NCI-H2196 (cell line): ENCODE results near the gene FLRT2.

Source experiments
- DNase-seq: peaks from one replicate; lab custom pipeline; 2025; ENCODE audit not compliant: unreplicated experiment; lab: John Stamatoyannopoulos, UW

FLRT2 gene, protein sequence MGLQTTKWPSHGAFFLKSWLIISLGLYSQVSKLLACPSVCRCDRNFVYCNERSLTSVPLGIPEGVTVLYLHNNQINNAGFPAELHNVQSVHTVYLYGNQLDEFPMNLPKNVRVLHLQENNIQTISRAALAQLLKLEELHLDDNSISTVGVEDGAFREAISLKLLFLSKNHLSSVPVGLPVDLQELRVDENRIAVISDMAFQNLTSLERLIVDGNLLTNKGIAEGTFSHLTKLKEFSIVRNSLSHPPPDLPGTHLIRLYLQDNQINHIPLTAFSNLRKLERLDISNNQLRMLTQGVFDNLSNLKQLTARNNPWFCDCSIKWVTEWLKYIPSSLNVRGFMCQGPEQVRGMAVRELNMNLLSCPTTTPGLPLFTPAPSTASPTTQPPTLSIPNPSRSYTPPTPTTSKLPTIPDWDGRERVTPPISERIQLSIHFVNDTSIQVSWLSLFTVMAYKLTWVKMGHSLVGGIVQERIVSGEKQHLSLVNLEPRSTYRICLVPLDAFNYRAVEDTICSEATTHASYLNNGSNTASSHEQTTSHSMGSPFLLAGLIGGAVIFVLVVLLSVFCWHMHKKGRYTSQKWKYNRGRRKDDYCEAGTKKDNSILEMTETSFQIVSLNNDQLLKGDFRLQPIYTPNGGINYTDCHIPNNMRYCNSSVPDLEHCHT

DNA sequence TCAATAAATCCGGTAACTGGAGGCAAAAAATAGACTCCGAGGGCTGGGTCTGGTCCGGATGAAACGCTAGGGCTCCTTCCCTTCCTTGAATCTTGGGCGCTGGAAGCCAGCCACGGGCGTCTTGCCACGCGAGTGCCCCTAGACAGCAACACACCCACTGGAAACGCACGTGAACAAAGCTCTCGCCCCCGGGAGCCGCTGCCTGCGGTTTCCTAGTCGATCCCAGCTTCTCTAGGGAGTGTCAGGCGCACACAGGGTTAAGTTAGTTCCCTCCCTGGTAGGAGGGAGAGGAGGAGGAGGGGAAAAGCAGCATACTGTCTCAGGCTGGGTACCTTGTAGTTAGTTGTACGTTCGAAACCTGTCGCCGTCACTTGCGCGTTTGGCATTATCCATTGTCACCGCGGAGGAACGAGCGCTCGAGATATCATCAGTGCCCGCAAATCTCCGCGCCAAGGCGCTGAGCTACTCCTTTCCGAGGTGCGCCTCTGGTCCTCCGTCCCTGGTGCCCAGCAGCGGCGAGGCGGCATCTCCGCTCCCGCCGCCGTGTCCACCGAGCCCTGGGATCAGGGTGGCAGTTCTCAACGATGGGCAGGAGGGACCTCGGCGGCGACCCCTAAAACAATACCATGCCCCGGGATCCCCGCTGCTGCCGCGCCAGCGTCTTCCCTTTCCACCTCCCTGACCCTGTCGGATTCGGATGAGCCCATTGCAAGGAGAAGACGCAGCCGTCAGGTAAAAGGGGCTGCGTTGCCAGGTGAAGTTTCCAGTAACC, at the start of gene FLRT2:
Gene FLRT2, plus strand, starts transcription at position 342 of the 772 bp plus-strand sequence. CDS start 91,371 bp downstream, outside the sequence.
- no peak for DNase-seq

DNA sequence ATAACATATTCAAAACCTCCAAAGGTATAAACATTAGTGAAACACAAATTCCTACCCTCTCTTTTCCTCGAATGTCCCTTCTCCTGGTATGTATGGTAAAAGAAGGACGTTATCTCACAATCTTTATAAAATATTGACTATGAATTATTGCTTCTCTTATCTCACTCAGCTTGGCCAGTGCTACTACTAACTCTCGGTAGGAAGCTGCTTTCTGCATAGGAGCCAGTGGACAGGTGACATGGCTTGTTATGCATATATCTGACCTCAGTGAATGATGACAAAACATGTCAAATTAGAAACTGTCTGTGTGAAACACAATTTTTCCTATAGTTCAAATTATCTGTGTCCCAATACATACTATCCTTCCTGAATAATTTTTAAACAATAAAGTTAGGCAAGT, 48.5 kb upstream of the FLRT2 start:
- DNase-seq: no peak

DNA sequence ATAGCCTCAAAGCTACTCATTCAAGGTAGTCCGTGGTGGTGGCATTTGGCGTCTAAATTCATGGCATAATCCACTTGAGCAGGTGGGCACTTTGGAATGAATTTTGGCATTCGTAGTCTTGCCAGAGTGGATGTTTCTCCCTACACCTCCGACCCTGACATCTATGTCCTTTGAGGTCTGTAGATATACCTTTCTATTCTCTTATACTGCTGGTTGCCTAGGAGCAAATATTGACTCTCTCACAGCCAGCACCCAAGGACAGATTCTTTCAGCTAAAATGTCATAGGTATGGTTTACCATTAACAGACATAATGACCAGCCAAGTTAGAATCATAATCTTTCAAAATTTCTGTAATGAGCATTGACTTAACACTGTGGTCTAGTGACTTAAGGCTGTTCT, 47.4 kb upstream of the FLRT2 start:
- no peak for DNase-seq

DNA sequence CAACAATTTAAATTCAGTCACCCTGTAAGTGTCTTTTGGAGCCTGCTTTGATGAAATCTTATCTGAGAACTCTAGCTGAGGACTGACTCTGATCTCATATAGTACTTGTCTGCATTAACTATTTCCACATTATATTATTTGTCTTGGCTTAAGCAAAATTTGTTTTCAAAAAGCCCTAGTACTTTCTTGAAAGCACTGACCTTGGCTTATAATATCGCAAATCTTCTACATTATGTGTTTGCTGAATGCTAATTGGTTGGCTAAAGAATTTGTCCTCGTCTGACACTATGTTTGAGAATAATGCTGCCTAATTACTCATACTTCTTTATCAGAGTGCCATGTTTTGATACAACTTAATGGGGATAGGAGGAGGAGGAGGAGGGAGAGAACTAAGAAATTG, 46.9 kb upstream of the FLRT2 start:
- DNase-seq: no peak

DNA sequence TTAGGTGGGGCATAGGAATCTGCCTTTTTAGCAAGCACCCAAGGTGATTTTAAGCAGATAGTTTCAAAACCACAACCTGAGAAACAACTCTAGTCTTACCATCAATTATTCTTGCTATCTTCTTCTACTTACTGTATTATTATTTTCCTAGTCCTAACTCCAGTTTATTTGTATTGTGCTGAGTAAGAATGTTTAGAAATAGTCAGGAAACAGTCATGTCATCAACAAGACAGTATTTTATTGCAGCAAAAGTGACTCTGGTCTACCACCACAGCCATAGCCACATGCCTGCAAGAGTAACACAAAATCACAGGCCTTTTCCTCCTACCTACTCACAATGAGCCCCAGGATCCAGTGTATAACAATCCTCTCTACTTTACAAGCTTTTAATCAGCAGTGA, 46.3 kb upstream of the FLRT2 start:
- DNase-seq: no peak

DNA sequence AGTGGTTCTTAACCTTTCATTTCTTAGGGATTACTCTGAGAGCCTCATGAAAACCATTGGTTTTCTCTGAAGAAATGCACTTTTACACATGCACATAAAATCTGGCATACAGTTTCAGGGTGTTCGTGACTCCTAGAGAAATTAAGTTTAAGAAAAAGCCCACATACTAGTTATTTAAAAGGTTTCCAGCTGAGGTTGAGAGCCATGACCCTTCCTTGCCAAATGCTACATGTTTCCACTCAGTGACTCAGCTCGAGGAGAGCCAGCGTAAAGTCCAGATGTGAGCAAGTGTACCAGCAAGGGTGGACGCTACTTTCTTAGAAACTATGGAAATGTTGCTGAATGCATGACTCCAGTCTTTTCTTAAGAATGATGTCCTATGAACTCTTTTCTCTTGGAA, 42.7 kb upstream of the FLRT2 start:
- no peak for DNase-seq

DNA sequence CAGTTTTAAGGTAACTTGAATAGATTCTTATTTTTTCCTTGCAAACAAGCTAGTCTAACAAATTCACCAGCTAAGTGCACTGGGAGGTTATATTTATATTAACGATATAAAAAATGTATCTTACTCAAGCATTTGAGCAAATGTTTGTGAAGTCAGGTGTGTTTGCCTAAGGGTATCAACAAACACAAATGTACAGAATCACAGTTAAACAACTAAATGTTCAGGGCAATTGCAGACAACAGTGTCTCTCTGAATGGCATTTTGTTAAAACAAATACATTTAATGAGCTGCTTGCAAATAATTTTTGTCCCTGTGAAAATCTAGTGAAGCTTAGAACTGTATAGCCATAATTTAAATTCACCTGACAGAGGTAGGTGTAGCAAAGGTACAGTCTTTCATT, 28.2 kb upstream of the FLRT2 start:
- no peak for DNase-seq

DNA sequence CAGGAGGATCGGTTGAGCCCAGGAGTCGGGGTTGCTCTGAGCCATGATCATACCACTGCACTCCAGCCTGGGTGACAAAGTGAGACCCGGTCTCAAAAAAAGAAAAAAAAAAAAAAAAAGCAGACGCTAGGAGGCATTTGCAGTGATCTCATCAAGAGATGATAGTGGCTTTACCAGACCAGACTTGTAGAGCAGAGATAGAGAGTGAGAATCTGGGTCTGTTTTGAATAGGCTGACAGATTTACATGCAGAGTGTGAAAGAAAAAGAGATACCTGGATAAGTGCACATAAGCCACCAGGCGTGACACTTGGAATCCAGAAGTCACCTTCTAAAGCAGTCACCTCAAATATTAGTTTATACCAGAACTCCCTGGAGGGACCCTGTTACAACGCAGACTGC, 21.1 kb upstream of the FLRT2 start:
- no peak for DNase-seq

DNA sequence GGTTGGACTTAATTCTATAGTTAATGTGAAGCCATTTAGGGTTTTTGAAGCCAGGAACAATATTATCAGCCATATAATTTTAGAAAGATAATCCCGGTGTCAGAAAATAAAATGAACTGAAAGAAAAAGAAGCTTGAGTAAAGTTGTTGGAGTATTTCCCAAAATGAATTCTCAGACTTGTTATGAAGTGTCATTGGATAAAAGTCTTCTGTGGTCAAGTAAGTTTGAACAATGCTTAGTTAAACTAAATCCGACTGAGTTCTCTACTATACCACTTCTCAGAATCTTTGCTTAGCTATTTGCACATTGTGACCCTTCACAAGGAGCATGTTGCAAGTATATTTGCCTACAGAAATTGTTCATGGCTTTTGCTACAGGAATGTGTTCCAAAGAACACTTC, 17.5 kb upstream of the FLRT2 start:
- no peak for DNase-seq

DNA sequence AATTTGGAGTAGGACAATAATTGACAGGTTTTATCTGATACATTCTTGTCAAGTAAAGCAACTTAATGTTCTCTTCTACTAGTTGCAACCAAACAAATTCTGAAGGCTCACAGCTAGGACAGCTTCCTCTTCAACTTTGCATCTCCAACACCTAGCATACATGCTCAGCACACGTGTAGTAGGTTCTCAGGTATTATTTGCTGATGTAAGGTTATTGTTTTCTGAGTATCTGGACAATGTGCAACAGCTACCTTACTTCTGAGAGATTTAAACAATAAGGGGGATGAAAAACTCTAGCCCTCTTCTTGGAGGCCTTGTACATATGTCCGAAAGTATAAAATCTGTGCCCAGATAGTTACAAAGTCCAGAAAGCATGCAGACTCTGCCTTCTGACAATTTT, 15.5 kb upstream of the FLRT2 start:
- DNase-seq: no peak

DNA sequence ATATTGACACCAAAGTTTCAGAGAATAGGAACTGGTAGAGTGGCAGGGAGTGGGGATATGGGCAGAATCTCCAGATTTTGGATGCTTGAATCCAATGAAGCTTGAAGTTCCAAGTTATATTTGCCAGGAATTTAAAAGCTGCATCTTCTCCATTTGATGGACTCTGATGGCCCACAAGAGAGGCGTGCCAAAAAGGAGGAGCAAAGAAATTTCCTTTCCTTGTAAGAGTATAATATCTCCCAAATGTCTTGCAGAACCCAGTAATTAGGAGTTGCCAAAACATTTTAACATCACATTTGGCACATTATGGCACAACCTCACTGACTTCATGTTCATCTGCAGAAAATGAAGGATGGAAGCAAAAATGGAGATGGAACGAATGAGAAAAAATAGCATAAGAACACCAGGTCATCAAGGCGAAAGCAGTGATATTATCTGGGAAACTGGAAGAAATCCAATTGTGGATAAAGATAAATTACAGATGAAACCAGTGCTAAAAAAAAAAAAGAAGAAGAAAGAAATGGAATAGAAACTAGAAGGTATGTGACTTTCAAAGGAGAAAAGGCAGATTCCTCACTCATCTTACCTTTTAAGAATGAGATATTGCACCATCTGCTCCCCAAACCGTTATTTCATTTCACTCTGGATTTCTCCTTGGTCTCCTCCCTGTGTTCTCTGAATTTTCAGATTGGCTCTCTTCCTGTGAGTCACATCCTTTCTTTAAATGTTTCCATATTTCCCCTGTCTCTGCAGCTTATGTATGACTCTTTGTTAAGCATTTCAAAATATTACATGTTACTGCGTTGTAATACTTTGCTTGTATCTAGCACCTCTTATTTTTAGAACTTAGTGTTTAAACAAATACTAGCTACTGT, 13.5 kb upstream of the FLRT2 start:
- DNase-seq: no peak

DNA sequence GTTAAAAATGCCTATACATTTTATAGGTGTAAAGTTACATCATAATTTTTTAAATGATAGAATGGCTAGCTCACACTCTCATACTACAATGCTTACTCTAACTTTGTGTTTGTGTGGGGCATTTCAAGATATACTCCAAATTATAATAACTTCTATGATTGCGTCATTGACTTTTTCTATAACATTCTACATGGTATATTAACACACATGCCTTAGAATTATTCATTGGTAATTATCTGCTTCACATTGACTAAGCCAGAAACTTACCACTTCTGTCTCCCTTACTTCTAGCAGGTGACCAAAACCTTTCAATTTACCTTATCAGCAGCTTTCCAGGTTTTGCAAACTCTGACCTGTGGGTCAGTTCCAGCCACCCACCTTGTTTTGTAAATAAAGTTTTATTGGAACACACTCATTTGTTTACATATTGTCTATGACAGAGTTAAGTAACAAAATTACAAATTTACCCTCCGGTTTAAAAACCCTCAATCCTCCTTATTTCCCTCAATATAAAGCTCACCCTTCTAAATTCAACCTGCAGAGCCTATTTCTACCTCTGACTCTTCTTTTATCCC, 12.7 kb upstream of the FLRT2 start:
- no peak for DNase-seq

DNA sequence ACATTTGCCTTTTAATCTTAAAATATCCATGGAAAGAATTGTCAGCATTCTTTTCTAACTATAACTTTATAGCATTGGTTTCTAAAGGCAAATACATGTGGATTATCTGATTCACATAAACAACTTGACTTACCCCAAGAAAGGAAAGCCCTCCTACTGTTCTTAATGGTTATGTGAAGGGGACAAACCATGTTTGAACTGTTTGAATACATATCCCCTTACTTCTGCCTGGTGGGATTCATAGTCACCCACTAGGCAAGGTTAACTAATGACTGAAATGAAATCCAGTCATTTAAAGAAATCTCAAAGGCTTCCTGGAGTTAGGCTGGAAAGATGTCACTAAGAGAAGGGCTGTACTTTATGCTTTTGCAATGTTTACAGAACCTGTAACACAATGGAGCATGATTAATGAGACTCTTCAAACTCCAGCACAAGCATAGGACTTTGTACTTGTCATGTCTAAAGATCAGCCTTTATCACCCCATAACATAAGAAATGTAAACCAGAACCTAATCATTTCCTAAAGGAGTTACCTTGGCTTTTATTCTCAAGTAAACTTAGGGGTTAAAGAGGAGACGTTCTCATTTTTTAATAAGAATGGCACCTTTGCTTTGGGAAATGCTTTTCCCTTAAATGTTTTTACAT, 10.2 kb upstream of the FLRT2 start:
- DNase-seq: no peak

DNA sequence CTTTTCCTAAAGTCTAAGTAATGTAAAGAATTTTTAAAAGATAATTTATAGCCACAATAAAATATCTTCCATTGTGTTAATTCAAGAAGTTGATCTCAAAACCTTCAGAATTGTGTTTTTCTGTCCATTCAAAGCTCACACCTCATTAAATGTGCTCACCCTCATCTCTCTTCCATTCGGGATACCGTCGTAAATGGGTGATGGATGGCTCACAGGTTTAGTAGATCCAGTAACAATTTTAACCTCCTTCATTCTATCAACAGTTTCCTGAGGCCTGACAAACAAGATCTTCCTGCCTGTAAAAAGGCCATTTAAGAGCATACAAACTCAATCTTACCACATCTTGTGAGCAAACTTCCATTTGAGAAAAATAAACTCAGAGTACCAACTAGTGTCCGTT, 9.4 kb upstream of the FLRT2 start:
- DNase-seq: no peak

DNA sequence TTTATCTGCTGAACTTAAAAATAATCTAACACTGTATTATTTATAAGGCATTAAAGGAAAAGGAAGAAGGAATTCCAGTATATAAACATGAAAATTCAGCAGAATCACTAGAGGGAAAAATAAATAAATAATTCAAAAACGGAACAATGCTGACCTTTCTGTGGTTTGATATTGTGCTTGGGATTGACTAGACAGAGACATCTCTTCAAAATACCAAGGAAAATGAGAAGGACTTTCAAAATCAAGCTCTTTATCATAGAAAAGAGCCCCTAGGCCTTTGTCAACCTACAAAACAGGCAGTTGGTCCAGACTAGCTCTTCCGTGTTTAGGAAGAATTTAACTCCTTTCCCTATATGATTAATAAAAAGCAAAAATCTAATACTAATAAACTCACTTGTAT, 6.3 kb upstream of the FLRT2 start:
- DNase-seq: no peak

DNA sequence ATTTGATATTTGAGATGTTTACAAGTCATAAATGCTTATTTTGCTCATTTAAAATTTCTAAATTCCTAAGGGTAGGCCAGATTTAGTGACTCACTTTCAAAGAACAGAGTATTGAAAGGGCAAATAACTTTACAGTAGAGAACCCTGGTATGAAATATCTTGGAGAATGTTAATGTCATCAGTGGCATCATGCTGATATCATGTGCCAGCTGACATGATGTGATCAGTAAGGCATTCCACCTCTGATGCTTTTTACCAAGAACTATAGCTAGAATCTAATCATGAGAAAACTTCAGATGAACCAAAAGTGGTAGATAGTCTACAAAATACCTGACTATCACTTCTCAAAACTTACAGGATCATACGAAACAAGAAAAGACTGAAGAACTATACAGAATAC, 2.9 kb upstream of the FLRT2 start:
- no peak for DNase-seq

DNA sequence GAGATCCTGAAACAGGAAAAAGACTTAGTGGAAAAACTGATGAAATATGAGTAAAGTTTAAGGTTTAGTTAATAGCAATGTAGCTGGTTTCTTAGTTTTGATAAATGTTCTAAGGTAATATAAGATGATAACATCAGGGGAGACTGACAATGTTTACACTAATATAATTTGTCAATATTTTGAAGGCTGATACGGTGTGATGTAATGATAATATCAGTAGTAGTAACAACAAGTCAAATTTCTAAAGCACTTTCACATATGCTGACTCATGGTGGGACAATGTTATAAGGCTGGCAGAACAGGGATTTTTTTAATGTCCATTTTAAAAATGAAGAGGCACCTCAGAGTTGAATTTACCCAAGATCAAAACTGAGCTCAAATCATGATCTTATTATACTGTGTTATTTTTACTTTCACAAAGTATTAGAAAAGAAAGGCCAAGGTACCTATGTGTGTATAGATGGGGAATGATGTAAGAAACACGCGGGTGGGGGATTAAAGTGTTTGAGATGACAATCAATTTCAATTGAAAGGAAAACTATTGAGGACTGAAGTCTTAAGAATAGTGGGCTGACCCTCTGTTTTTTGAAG, 2.4 kb upstream of the FLRT2 start:
- no peak for DNase-seq

DNA sequence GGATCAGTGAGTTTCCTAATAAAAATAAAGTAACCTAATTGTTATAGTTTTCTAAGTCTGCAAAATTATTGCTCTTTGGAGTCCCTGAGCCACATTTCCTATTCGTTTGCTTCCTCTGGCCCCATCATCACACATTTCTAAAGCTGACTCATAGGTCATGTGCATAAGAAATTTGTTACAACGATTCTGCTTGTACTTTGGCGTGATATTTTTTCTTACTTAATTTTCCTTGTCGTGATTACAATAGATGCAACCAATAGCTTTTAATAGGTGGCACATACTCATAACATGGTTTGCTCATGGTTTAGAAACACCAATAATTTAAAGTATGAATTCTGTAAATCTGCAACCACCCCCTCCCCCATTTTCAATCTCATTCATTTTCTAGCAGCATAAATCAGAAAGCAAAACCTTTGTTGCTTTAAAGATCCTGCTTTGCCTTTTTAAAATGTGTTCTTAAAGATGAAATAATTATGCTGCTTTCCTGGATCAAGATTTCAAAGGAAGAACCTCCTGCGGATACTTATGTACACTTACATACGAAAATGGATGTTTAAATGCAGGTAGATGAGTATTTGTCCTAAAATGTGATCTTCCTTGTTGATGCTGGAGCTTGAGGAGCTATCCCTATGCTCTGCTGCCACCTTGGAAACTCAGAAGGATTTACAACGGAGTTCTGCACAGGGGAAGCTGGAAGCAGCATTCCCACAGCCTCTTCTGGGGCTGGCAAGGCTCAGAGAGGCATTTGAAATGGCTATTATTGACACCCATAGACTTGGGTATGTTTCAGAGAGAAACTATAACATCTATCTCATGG, 1.7 kb upstream of the FLRT2 start:
- no peak for DNase-seq
